NCI-H1436 treated with DMSO at 0.1 percent for 48 hours (cell line): ENCODE data around the gene BCL2A1.
"Not testable (repeated sequence)": the region's sequence is repeated elsewhere in the genome, so short reads cannot be mapped to it uniquely, and the experiment has no call there.

ENCODE experiments used
- DNase-seq: peaks from one replicate; lab custom pipeline; 2025; lab: John Stamatoyannopoulos, UW

BCL2A1 gene

GRCh38 chr15:79970624-79971434, at the start of gene BCL2A1:
BCL2A1 (minus strand) TSS chr15:79971196; CDS start chr15:79971119, 77 bp downstream.
- DNase-seq = no peak

GRCh38 chr15:80020731-80021130, 49.7 kb upstream of the BCL2A1 start:
- DNase-seq = no peak

DNA sequence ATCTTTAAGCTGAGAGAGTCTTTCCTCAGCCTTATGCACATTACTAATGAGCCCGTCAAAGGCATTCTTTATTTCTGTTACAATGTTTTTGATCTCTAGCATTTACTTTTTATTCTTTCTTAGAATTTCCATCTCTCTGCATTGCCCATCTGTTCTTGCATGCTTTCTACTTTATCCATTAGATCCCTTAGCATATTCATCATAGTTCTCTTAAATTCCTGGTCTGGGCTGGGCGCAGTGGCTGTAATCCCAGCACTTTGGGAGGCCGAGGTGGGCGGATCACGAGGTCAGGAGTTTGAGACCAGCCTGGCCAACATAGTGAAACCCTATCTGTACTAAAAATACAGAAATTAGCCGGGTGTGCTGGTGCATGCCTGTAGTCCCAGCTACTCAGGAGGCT, 49.2 kb upstream of the BCL2A1 start:
- DNase-seq = not testable (repeated sequence)

DNA sequence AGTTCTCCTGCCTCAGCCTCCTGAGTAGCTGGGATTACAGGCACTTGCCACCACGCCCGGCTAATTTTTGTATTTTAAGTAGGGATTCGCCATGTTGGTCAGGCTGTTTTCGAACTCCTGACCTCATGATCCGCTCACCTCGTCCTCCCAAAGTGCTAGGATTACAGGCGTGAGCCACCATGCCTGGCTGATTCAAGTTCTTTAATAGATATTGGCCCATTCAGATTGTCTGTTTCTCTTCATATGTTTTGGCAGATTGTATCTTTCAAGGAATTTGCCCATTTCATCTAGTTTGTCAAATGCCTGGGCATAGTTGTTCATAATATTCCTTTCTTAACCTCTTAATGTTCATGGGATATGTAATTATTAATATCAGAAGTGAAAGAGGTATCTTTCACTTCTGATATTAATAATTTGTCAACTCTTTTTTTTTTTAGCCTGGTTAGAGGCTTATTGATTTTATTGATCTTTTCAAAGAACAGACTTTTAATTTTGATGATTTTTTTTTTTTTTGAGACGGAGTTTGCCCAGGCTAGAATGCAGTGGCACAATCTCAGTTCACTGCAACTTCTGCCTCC, 48.3 kb upstream of the BCL2A1 start:
- no peak for DNase-seq

GRCh38 chr15:80017139-80017538, 46.1 kb upstream of the BCL2A1 start:
- DNase-seq = not testable (repeated sequence)

GRCh38 chr15:80016506-80016905, 45.5 kb upstream of the BCL2A1 start:
- not testable (repeated sequence) for DNase-seq

- no peak for DNase-seq
Observed at GRCh38 chr15:80015156-80015555, 44.2 kb upstream of the BCL2A1 start.

DNA sequence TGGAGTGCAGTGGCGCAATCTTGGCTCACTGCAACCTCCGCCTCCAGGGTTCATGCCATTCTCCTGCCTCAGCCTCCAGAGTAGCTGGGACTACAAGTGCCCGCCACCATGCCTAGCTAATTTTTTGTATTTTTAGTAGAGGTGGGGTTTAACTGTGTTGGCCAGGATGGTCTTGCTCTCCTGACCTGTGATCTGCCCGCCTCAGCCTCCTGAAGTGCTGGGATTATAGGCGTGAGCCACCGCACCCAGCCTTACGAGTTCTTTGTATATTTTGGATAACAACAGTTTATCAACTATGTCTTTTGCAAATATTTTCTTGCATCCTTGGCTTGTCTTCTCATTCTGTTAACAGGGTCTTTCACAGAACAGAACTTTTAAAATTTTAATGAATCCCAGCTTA, 43.2 kb upstream of the BCL2A1 start:
- not testable (repeated sequence) for DNase-seq

- no peak for DNase-seq
Observed at GRCh38 chr15:80012060-80012726, 41.2 kb upstream of the BCL2A1 start.

GRCh38 chr15:80011596-80011995, 40.6 kb upstream of the BCL2A1 start:
- DNase-seq = no peak

GRCh38 chr15:80011041-80011523, 40.1 kb upstream of the BCL2A1 start:
- not testable (repeated sequence) for DNase-seq

- no peak for DNase-seq
Observed at GRCh38 chr15:80010131-80010673, 39.2 kb upstream of the BCL2A1 start.

GRCh38 chr15:80007532-80007931, 36.5 kb upstream of the BCL2A1 start:
- no peak for DNase-seq

- no peak for DNase-seq
Observed at GRCh38 chr15:80006946-80007345, 36.0 kb upstream of the BCL2A1 start.

- DNase-seq = no peak
Observed at GRCh38 chr15:80003934-80004472, 33.0 kb upstream of the BCL2A1 start.

- DNase-seq = no peak
Observed at GRCh38 chr15:80003171-80003570, 32.2 kb upstream of the BCL2A1 start.

DNA sequence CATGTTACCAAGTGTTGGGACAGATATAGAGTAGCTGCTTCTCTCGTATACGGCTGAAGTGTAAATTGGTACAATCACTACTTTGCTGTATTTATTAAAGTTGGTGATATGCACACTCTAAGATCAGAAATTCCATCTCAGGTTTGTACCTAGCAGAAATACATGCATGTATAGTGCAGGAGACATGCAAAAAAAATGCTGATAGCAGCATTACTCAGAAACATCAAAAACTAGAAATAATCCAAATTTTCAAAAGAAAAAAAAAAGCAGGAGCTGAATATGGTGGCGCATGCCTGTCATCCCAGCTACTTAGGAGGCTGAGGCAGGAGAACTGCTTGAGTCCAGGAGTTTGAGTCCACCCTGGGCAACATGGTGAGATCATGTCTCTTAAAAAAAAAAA, 31.3 kb upstream of the BCL2A1 start:
- DNase-seq = no peak

DNA sequence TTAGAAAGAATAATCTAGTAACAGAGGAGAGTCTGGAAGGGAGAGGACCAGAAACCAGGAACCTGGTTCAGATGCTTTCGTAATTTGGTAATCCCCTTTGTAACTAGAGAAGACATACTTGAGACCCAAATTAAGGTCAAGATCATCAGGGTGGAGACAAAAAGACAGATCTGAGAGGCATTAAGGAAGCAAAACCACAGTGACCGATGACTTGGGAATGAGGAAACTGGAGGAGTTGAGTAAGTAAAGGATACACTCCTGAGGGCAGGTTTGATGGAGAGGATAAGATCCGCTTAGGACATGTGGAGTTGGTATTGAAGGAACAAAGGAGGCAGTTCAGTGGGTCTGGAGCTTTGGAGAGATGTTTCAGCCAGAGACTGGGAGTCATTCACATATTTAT, 23.6 kb upstream of the BCL2A1 start:
- no peak for DNase-seq

GRCh38 chr15:79991826-79992225, 20.8 kb upstream of the BCL2A1 start:
- no peak for DNase-seq

GRCh38 chr15:79990997-79991334, 20.0 kb upstream of the BCL2A1 start:
- DNase-seq = no peak

GRCh38 chr15:79990280-79990996, 19.4 kb upstream of the BCL2A1 start:
- DNase-seq = no peak

DNA sequence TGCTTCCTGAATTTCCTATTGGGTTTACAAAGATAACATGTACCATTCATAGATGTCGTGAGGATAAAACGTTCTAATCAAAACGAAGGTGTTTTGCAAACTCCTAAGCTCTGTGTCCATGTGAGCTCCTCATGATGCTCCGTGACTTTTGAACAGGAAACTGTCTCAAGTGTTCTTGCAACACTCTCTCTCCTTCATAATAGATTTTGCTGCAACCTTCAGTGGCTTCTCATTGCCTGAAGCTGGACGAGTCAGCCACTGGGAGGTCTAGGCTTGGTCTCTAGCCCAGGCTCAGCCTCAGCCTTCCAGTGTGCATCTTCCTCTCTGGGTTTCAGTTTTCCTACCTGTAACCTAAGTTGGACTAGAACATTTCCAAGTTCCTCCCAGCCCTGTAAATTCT, 18.7 kb upstream of the BCL2A1 start:
- no peak for DNase-seq
